ENCODE data around the gene KANSL1.

- TF ChIP-seq ZNF331 (CRISPR knock-in tag; IDR thresholded peaks at IDR 0.05; ENCODE audit: low read depth): no peak
- TF ChIP-seq CTCF (conservative IDR thresholded peaks at IDR 0.05; ENCODE audit: low read depth in 2 of 2): no peak
- no peak for TF ChIP-seq POLR2AphosphoS5 (IDR thresholded peaks at IDR 0.05; ENCODE audit: low read depth)
Observed at GRCh38 chr17:46056800-46057304, 136.4 kb downstream of the KANSL1 start.
